LNCaP clone FGC (cell line): ENCODE data around the gene MEOX1.

ENCODE experiments used
- DNase-seq: peaks from one replicate; pipeline ENCODE4 v3.0.0-alpha.2; 2011; ENCODE audit warnings: low read depth
- H3K4me3 ChIP-seq: 2 replicates; pipeline ENCODE4 v1.5.1; 2011; ENCODE audit warnings: mild to moderate bottlenecking, low read depth, low read length, control low read depth
- CTCF ChIP-seq: IDR thresholded peaks from 2 replicates; pipeline ENCODE4 v1.5.1; 2012; ENCODE audit warnings: mild to moderate bottlenecking; ENCODE audit not compliant: control insufficient read depth, insufficient read depth; ENCODE audit errors: extremely low read depth

MEOX1 gene

GRCh38 chr17:43661699-43662412 is at the start of gene MEOX1:
TSS of gene MEOX1 (minus strand) at chr17:43661922. CDS start at chr17:43661534, 388 bp downstream.
- DNase-seq: no peak
- H3K4me3 ChIP-seq: no peak within 1 kb of the TSS
- no peak for TF ChIP-seq CTCF

GRCh38 chr17:43710101-43710500 is 48.4 kb upstream of the MEOX1 start:
- TF ChIP-seq CTCF: no peak

GRCh38 chr17:43709210-43709609 is 47.5 kb upstream of the MEOX1 start:
- no peak for TF ChIP-seq CTCF
- DNase-seq: no peak
- H3K4me3 ChIP-seq: no peak overlapping the region

More at GRCh38 chr17:43710101-43710500, 48.4 kb upstream of the MEOX1 start:
- no peak for DNase-seq
- no peak overlapping the region for H3K4me3 ChIP-seq

GRCh38 chr17:43707184-43707583 is 45.5 kb upstream of the MEOX1 start:
- DNase-seq: no peak
- H3K4me3 ChIP-seq: no peak overlapping the region
- no peak for TF ChIP-seq CTCF

GRCh38 chr17:43706235-43706634 is 44.5 kb upstream of the MEOX1 start:
- no peak for TF ChIP-seq CTCF
- no peak for DNase-seq
- no peak overlapping the region for H3K4me3 ChIP-seq

GRCh38 chr17:43703630-43704029 is 41.9 kb upstream of the MEOX1 start:
- H3K4me3 ChIP-seq: no peak overlapping the region
- no peak for TF ChIP-seq CTCF
- DNase-seq: no peak

GRCh38 chr17:43702637-43703036 is 40.9 kb upstream of the MEOX1 start:
- DNase-seq: no peak
- no peak for TF ChIP-seq CTCF
- no peak overlapping the region for H3K4me3 ChIP-seq
